OCI-LY3 (cell line): ENCODE data around the gene TLR9.

Source experiments
- EZH2phosphoT487 ChIP-seq: fragments of 200-600 bp; shearing (Covaris generic); IDR thresholded peaks from 2 replicates; pipeline ENCODE4 v1.6.1; 2018; ENCODE audit warnings: antibody characterized with exemption, mixed run types, low read depth
- TF ChIP-seq, protein P1 (sequence below): fragments of 200-600, 300-600 bp; sonication (generic); IDR thresholded peaks from 2 replicates; pipeline ENCODE4 v1.5.1; 2014; ENCODE audit warnings: antibody characterized with exemption, low read length, low read depth

DNA sequence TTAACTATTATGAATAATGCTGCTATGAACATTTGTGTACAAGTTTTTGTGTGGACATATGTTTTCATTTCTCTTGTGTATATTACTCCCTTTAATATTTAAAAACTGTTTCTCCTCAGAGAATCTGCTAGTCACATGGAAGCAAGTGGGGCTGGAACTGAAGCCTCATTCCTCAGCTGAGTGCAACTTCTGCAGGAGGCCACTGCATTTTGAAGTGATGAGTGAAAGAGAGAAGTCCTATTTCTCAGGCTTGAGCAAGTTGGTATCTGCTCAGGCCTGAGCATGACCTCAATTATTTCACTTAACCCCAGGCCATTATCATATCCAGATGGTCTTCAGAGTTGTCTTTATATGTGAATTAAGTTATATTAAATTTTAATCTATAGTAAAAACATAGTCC, 11.5 kb downstream of the TLR9 start:
- TF ChIP-seq, protein P1, sequence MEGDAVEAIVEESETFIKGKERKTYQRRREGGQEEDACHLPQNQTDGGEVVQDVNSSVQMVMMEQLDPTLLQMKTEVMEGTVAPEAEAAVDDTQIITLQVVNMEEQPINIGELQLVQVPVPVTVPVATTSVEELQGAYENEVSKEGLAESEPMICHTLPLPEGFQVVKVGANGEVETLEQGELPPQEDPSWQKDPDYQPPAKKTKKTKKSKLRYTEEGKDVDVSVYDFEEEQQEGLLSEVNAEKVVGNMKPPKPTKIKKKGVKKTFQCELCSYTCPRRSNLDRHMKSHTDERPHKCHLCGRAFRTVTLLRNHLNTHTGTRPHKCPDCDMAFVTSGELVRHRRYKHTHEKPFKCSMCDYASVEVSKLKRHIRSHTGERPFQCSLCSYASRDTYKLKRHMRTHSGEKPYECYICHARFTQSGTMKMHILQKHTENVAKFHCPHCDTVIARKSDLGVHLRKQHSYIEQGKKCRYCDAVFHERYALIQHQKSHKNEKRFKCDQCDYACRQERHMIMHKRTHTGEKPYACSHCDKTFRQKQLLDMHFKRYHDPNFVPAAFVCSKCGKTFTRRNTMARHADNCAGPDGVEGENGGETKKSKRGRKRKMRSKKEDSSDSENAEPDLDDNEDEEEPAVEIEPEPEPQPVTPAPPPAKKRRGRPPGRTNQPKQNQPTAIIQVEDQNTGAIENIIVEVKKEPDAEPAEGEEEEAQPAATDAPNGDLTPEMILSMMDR = no peak
- TF ChIP-seq EZH2phosphoT487 = no peak
